H1 (cell line): Measurements from ENCODE around the gene TAF1B. TPM values are rescaled to one million over a fixed set of nuclear protein-coding genes. Genes with fewer than 3 reads are reported as not detected.

Experiments
- CBX5 ChIP-seq: fragments of 300-800, 300-1000 bp; sonication (generic); IDR thresholded peaks from 2 replicates; pipeline ENCODE4 v1.7.1; 2016; ENCODE audit warnings: antibody characterized with exemption, low read length, low read depth
- FOSL1 ChIP-seq: IDR thresholded peaks from 2 replicates; pipeline ENCODE4 v1.6.1; 2011; ENCODE audit warnings: mild to moderate bottlenecking, low read depth, low read length, moderate library complexity; ENCODE audit not compliant: insufficient read depth
- KDM1A ChIP-seq: fragments of 200-600, 300-600 bp; sonication (generic); IDR thresholded peaks from 2 replicates; pipeline ENCODE4 v1.7.1; 2016; ENCODE audit warnings: mild to moderate bottlenecking, low read length, borderline replicate concordance
- SIN3A ChIP-seq, 2 experiments: IDR thresholded peaks in 1 of 2; conservative IDR thresholded peaks in 1 of 2; 2 replicates each; pipeline ENCODE4 v1.6.1; 2011 to 2012; ENCODE audit warnings: low read length in 2 of 2, improper control_type of control experiment in 1 of 2, low read depth in 1 of 2, mild to moderate bottlenecking in 1 of 2
- SIX5 ChIP-seq: IDR thresholded peaks from 2 replicates; pipeline ENCODE4 v1.6.1; 2011; ENCODE audit warnings: mild to moderate bottlenecking, low read depth, low read length
- SP1 ChIP-seq: IDR thresholded peaks from 2 replicates; pipeline ENCODE4 v1.6.1; 2011; ENCODE audit warnings: low read depth, low read length
- polyA plus RNA-seq, 7 experiments: library from polyadenylated mRNA; depleted of rRNA in 3 of 7; stranded (reverse) in 5 of 7; unstranded in 2 of 7; fragments of >200 nt in 5 of 7; fragments of 200-250 nt in 2 of 7; gene quantifications; 1 replicate in 5 of 7; 2 replicates in 1 of 7; 4 replicates in 1 of 7; pipeline versions ENCODE4 v1.2.1 to v1.2.3, GENCODE V29; 2011 to 2013; ENCODE audit warnings: missing spikeins in 2 of 7, mixed read lengths in 2 of 7
- total RNA-seq: library from RNA; stranded (reverse); fragmentation: NEBNext Ultra II Directional; extraction: Animal tissue kit (Norgen Biotek cat#: 25700); gene quantifications from 2 replicates; pipeline ENCODE4 v1.2.1, GENCODE V29; 2021
- TF ChIP-seq, protein P1 (sequence below): fragments of 300-600 bp; sonication (generic); IDR thresholded peaks from 2 replicates; pipeline ENCODE4 v1.7.1; 2012; ENCODE audit warnings: low read length, moderate library complexity, mild to moderate bottlenecking, inconsistent platforms; ENCODE audit not compliant: insufficient replicate concordance

TAF1B gene
- total and polyA plus RNA-seq, 2 of the 8 experiments (the other 6 are each of a cell fraction or from before 2014, with no cell fraction given), result 6.6 to 25.2 TPM

DNA sequence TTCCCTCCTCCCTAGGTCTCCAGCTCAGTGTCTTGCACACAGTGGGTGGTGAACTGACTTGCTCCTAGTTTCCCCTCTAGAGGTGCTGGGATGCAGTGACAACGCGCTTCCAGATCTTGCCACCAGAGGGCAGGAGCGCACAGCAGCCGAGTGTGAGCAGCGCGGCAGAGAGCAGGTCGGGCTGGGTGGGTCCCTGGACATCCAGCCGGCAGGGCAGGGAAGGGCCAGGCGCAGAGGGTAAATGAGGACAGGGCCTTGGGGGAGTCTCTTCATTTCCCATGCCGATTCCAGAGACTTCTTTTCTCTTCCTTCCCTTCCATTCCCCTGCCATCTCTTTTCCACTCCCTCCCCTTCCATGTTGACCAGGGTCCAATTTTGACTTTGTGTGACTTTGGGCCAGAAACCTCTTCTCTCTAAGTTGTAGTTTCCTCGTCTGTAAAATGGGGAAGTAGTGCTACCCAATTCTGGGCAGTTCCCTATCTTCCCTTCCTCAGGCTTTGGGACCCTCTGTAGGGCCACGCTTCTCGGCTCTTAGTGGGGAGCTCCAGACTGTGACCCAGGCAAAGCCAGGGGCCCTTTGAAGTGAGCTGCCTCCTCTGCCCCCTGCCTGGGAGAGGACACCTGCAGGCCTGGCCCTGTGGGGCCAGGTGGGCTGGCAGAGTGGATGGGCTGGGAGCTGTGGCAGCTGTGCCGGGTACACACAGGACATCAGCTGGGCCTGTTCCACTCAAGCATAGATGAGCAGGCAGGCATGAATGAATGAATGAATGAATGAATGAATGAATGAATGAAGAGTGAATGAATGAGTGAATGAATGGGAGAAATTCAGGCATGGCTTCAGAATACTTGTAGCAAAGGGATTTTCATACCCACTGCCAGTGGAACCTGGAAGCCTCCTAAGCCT, 43.3 kb upstream of the TAF1B start (continued):
- TF ChIP-seq FOSL1, result no peak
- TF ChIP-seq SIX5, result no peak
- no peak for TF ChIP-seq KDM1A
- TF ChIP-seq CBX5, result no peak
- 0 out of 4 replicates have a peak, but pooled peaks of 1 of the 2 experiments have one; percentile 47 for TF ChIP-seq SIN3A (conservative IDR thresholded peaks at IDR 0.05 in 1 of 2, IDR thresholded peaks at IDR 0.05 in 1 of 2; ENCODE audit: low read depth in 1 of 2, low read length in 2 of 2)
- TF ChIP-seq SP1, result no peak
- TF ChIP-seq, protein P1, sequence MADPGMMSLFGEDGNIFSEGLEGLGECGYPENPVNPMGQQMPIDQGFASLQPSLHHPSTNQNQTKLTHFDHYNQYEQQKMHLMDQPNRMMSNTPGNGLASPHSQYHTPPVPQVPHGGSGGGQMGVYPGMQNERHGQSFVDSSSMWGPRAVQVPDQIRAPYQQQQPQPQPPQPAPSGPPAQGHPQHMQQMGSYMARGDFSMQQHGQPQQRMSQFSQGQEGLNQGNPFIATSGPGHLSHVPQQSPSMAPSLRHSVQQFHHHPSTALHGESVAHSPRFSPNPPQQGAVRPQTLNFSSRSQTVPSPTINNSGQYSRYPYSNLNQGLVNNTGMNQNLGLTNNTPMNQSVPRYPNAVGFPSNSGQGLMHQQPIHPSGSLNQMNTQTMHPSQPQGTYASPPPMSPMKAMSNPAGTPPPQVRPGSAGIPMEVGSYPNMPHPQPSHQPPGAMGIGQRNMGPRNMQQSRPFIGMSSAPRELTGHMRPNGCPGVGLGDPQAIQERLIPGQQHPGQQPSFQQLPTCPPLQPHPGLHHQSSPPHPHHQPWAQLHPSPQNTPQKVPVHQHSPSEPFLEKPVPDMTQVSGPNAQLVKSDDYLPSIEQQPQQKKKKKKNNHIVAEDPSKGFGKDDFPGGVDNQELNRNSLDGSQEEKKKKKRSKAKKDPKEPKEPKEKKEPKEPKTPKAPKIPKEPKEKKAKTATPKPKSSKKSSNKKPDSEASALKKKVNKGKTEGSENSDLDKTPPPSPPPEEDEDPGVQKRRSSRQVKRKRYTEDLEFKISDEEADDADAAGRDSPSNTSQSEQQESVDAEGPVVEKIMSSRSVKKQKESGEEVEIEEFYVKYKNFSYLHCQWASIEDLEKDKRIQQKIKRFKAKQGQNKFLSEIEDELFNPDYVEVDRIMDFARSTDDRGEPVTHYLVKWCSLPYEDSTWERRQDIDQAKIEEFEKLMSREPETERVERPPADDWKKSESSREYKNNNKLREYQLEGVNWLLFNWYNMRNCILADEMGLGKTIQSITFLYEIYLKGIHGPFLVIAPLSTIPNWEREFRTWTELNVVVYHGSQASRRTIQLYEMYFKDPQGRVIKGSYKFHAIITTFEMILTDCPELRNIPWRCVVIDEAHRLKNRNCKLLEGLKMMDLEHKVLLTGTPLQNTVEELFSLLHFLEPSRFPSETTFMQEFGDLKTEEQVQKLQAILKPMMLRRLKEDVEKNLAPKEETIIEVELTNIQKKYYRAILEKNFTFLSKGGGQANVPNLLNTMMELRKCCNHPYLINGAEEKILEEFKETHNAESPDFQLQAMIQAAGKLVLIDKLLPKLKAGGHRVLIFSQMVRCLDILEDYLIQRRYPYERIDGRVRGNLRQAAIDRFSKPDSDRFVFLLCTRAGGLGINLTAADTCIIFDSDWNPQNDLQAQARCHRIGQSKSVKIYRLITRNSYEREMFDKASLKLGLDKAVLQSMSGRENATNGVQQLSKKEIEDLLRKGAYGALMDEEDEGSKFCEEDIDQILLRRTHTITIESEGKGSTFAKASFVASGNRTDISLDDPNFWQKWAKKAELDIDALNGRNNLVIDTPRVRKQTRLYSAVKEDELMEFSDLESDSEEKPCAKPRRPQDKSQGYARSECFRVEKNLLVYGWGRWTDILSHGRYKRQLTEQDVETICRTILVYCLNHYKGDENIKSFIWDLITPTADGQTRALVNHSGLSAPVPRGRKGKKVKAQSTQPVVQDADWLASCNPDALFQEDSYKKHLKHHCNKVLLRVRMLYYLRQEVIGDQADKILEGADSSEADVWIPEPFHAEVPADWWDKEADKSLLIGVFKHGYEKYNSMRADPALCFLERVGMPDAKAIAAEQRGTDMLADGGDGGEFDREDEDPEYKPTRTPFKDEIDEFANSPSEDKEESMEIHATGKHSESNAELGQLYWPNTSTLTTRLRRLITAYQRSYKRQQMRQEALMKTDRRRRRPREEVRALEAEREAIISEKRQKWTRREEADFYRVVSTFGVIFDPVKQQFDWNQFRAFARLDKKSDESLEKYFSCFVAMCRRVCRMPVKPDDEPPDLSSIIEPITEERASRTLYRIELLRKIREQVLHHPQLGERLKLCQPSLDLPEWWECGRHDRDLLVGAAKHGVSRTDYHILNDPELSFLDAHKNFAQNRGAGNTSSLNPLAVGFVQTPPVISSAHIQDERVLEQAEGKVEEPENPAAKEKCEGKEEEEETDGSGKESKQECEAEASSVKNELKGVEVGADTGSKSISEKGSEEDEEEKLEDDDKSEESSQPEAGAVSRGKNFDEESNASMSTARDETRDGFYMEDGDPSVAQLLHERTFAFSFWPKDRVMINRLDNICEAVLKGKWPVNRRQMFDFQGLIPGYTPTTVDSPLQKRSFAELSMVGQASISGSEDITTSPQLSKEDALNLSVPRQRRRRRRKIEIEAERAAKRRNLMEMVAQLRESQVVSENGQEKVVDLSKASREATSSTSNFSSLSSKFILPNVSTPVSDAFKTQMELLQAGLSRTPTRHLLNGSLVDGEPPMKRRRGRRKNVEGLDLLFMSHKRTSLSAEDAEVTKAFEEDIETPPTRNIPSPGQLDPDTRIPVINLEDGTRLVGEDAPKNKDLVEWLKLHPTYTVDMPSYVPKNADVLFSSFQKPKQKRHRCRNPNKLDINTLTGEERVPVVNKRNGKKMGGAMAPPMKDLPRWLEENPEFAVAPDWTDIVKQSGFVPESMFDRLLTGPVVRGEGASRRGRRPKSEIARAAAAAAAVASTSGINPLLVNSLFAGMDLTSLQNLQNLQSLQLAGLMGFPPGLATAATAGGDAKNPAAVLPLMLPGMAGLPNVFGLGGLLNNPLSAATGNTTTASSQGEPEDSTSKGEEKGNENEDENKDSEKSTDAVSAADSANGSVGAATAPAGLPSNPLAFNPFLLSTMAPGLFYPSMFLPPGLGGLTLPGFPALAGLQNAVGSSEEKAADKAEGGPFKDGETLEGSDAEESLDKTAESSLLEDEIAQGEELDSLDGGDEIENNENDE, result no peak
